Fibroblast of the conjunctiva (primary cell): ENCODE measurements around the gene CDKN2AIP.

Experiments used
- DNase-seq: peaks from one replicate; pipeline ENCODE4 v3.0.0-alpha.2; 2010; ENCODE audit warnings: low read depth

The CDKN2AIP gene

DNA sequence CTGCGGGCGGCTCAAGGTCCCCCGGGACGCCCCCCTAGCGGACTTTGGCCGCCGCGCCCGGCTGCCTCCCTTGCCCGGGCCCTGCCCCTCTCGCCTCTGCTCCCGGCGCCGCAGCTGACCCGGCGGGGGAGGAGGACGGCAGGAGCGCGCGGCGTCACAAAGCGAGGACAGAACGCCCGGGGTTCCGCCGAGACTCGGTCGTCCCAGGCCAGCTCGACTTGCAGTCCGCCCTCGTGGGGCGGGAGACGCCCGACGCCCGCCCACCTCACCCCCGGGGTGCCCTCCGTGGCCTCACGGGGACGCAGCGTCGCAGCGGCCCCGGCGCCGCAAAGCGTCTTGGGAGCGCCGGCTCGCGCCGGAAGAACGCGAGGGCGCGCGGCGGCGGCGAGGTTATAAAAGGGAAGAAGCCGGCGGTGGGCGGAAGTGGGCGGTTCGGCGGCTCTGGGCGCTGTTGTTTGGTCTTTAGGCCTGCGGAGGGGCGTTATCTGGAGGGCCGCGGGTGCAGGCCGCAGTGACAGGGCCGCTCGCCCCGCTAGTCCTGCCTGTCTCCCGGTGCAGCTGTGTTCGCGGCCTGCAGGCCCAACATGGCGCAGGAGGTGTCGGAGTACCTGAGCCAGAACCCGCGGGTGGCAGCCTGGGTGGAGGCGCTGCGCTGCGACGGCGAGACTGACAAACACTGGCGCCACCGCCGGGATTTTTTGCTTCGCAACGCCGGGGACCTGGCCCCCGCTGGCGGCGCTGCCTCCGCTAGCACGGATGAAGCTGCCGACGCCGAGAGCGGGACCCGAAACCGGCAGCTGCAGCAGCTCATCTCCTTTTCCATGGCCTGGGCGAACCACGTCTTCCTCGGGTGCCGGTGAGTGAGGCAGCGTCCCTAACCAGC, at the start of gene CDKN2AIP:
TSS of gene CDKN2AIP (plus strand) at position 423 of the 883 bp plus-strand sequence. CDS start at position 585, 162 bp downstream.
- peak; percentile 84 for DNase-seq

GRCh38 chr4:183395395-183395794, 49.0 kb upstream of the CDKN2AIP start:
- no peak for DNase-seq

DNA sequence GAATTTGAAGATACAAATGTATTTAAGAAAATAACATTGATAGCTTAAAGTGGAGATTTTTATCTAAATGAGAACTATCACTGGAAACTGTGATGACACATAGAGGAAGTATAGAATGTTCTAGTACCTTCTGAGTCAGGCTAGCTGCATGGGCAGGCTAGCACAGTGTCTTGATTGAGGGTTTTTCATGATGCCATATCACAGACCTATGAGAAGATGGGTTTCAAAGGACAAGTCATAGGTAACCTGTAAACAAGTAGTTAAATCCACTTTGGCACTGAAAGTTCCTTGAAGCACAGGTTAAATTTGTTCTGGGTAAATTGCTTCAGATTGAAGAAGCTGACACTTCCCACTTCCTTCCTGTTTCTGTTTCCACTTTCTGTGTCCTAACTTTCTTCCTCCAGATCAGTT, 48.2 kb upstream of the CDKN2AIP start:
- no peak for DNase-seq

GRCh38 chr4:183397741-183398297, 46.6 kb upstream of the CDKN2AIP start:
- no peak for DNase-seq

DNA sequence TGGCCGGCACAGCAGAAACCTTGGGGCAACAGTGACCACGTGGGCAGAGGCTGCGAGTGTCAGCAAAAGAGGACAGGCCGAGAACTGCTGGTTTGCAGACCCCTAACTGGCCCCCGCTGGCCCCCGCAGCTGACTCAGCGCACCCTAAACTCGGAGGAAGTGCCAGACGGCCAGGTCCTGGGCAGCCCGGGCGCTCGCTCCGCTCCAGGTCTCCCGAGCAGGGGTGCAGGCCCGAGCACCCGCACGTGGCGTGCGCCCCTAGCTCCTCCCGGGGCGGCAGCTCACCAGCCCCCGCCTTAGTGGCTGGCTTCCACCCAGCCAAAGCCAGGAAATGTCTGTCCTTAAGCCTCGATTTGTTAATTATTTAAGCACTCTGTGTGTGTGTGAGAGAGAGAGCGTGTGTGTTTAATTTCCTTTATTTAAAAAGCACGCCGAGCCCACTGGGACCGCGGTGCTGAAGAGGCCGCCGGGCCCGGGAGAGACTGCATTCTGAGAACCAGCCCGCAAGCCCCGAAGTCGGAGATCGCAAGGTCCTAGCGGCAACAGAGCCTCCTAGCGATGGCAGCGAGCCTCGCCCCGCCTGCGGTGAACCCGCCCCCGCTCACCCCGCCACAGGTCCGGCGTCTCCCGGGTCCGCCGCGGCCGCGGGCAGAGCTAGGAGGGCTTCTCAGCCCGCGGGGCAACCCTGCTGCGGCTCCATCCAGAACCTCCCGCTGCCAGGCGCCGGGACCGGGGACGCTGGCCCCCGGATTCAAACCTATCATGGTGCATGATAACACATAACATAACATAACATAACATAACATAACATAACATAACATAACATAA, 45.9 kb upstream of the CDKN2AIP start:
- peak; percentile 43 for DNase-seq

GRCh38 chr4:183399126-183399522, 45.3 kb upstream of the CDKN2AIP start:
- DNase-seq, result no peak

GRCh38 chr4:183399616-183400015, 44.8 kb upstream of the CDKN2AIP start:
- no peak for DNase-seq

DNA sequence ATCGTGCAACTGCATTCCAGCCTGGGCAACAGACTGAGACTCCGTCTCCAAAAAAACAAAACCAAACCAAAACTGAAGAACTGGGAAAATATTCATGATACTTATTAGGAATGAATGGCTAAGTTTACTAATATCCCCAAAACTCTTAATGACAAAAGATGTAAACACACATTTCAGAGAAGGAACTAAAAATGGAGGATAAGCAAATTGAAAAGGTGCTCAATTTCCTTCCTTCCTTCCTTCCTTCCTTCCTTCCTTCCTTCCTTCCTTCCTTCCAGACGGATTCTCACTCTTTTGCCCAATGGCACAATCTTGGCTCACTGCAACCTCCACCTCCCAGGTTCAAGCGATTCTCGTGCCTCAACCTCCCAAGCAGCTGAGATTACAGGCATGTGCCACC, 44.4 kb upstream of the CDKN2AIP start:
- DNase-seq, result no peak

GRCh38 chr4:183401473-183401872, 43.0 kb upstream of the CDKN2AIP start:
- no peak for DNase-seq

GRCh38 chr4:183402771-183403170, 41.7 kb upstream of the CDKN2AIP start:
- no peak for DNase-seq

- DNase-seq, result no peak
Measured at GRCh38 chr4:183403486-183403885, 41.0 kb upstream of the CDKN2AIP start.

- DNase-seq, result no peak
Measured at GRCh38 chr4:183403961-183404360, 40.5 kb upstream of the CDKN2AIP start.

GRCh38 chr4:183405303-183405702, 39.1 kb upstream of the CDKN2AIP start:
- DNase-seq, result no peak

DNA sequence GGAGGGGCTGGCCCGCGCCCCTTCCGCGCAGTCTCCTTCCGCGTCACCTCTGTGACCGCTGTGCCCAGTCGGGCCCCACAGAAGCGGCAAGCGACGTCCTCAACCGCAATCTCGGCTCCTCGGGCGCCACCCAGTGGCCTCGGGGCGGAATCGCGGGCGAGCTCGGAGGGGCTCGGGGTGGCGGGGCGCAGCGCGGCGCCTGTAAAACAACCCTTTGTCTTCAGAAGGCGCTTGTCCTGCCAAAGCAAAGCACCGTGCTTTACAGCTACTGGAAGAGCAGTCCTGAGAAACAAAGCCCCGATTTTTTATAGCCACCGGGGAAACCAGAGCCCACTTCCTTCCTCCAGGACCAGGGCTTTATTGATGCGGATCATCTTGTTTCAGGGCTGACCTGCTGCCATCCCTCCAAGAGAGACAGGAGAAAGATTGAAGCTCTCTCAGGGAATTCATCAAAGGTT, 37.3 kb upstream of the CDKN2AIP start:
- DNase-seq, result peak; percentile 42

DNA sequence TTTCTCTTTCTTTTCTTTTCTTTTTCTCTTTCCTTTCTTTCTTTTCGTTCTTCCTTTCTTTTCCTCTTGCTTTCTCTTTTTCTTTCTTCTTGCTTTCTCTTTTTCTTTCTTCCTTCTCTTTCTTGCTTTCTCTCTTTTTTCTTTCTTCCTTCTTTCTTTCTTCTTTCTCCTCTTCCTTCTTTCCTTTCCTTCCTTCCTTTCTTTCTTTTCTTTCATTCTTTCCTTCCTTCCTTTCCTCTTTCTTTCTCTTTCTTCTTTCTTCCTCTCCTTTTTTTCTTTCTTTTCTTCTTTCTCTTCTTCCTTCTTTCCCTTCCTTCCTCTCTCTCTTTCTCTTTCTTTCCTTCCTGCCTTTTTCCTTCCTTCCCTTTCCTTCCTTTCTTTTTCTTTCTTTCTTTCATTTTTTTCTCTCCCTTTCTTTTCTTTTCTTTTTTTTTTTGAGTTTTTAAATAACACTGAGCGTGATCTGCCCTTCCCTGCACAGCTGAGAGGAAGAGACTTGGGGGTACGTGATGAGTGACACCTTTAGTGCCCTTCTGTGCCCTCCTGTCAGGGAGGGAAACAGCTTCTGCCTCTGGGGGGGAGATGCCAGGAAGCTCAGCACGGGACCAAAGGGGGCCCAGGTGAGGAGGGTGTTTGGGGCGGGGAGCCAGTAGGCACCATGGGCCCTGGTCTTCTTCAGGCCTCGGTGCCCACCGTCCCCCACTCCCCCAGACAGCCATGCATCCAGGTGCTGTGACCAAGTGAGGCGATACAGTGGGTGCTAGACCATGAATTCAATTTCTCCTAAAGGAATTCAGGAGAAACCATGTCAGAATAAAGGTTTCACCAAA, 36.6 kb upstream of the CDKN2AIP start:
- no peak for DNase-seq

- no peak for DNase-seq
Measured at GRCh38 chr4:183408796-183409195, 35.6 kb upstream of the CDKN2AIP start.

DNA sequence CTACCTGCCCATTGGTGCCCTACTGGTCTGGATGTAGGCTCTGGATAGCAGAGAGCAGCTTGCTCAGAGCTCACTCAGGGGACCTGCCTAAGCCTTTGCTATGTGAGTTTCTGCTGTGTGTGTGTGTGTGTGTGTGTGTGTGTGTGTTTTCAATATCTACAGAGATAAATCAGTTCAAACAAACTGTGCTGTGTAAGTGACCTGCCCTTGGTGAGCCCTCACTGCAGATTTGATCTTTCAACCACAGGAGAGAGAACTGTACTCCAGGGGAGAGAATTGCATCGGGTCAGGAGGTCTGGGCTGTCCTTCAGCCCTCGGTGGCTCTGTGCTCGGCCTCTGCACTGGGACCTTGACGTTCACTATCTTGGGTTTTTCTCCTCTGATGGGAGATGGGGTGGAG, 35.0 kb upstream of the CDKN2AIP start:
- DNase-seq, result no peak

DNA sequence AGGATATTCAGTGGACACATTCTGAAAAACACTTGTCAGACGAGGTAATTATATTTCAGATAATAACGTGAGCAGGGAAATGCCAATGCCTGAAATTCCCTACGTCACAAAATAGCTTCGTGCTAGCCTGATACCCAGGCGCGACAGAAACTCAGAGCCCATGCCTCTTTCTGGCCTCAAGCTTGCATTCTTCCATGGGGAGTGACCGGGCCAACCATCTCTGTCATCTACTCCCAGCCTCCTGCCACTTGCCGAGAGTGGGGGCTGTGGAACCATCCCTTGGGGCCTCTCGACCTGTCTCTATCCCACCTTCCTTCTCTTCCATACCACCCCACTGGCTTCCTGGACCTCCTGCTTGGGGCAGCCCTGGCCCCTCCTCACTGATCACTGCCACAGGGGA, 34.5 kb upstream of the CDKN2AIP start:
- DNase-seq, result no peak

- no peak for DNase-seq
Measured at GRCh38 chr4:183411291-183411861, 33.1 kb upstream of the CDKN2AIP start.

DNA sequence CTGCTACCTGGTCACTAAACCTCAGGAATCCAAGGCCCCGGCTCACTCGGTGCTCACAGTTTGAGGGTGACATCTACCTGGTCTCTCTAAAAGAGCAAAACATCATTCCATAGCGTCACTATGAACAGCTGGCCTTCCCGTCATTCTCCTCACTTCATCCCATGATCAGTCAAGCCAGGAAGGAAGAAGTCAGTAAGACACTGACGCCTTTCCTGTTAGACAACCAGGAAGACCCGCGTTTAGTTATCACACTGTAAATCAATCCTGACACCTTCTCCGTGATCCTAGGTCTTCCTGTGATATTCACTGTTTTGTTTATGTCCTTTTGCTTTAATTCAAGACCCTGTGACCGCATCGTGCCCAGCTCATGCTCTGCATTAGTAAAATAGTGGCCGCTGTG, 31.6 kb upstream of the CDKN2AIP start:
- no peak for DNase-seq
